Cardiac fibroblast (primary cell): ENCODE measurements around the gene KCNE4.

Experiments used
- DNase-seq, 2 donors: peaks; one replicate each; pipeline versions ENCODE4 v3.0.0 to v3.0.0-alpha.2; 2010; ENCODE audit warnings: low read depth in 2 of 2
- H3K4me3 ChIP-seq, 2 donors: replicated peaks in 1 of 2; 1 replicate in 1 of 2; 2 replicates in 1 of 2; pipeline ENCODE4 v1.5.1; 2011; ENCODE audit warnings: low read depth in 2 of 2, low read length in 2 of 2, mild to moderate bottlenecking in 2 of 2, moderate library complexity in 1 of 2
- TF ChIP-seq, protein P1 (sequence below): IDR thresholded peaks from one replicate; pipeline ENCODE4 v1.5.1; 2011; ENCODE audit warnings: low read depth, mild to moderate bottlenecking, low read length, inconsistent platforms

KCNE4 gene

DNA sequence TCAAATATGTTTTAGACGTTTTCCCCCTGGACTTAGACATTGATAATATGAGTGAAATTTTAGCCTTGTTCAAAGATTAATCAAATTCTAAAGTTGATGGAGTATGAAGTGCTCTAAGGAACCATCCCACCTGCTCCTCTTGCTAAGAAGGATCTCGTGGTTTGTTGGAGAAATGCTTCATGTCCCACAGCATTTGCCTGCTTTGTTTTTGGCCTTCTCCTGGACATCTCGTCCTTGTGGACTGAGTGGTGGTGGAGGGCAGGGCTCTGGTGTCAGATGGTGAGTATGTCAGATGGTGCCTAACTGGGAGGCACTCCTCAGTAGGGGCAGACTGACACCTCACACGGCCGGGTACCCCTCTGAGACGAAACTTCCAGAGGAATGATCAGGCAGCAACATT lies 39.7 kb upstream of the KCNE4 start:
- H3K4me3 ChIP-seq: no peak overlapping the region
- TF ChIP-seq, protein P1, sequence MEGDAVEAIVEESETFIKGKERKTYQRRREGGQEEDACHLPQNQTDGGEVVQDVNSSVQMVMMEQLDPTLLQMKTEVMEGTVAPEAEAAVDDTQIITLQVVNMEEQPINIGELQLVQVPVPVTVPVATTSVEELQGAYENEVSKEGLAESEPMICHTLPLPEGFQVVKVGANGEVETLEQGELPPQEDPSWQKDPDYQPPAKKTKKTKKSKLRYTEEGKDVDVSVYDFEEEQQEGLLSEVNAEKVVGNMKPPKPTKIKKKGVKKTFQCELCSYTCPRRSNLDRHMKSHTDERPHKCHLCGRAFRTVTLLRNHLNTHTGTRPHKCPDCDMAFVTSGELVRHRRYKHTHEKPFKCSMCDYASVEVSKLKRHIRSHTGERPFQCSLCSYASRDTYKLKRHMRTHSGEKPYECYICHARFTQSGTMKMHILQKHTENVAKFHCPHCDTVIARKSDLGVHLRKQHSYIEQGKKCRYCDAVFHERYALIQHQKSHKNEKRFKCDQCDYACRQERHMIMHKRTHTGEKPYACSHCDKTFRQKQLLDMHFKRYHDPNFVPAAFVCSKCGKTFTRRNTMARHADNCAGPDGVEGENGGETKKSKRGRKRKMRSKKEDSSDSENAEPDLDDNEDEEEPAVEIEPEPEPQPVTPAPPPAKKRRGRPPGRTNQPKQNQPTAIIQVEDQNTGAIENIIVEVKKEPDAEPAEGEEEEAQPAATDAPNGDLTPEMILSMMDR: no peak
- no peak for DNase-seq

DNA sequence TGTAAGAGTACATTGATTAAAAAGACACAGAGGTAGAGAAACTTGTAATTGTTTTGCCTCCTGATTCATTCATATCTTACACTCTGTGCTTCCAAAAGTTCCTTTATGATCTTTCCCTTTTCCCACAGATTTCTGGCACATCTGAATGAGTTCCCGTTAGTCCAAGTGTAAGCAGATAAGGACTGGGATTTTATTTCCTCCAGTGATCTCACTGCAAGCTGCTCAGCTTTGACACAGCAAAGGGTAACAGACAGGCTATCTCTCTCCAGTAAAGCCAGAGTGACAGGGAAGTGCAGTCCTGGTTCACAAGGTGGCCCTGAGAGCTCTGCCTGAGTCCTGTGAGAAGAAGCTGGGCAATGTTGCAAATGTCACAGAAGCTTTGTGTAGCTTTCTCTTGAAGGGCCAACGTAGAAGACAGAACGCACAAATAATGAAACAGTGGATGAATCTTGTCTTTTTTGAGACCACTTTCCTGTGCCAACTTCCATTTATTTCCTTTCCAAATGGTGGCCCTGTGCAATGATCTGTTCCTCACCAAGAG lies 32.5 kb upstream of the KCNE4 start:
- H3K4me3 ChIP-seq: no peak overlapping the region
- TF ChIP-seq, protein P1: no peak
- DNase-seq: peak in 1 of 2 donors; percentile 49

DNA sequence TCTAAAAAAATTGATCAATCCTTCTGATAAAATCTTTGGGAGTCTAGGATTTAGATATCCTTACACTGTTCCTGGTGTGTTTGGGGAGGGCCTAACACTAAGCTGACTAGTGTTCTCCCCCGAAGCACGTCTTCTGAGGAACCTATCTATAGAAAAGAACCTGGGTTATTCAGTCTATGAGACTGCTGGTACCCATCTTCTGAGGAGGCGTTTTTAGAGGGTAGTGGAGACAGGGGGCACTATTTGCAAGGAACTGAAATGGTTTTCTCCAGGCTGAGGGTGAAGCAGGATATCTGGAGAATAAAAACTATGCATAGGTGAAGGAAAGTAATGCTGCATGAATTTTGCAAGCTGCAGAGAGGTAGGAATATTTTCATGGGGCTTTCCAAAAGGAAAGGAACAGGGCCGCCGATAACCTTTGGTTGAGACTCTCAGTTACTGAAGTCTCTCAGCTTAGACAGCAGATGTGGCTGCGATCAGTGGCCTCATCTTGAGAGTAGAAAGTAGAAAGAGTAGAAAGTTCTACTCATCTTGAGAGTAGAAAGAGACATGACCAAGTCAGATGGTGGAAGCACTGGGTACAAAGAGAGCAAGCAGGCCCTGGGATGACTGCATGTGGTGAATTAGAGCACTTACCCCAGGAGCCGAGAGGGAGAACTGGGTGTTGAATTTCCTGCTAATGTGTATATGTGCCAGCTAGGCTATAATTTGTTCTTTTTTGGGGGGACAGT lies 31.8 kb upstream of the KCNE4 start:
- no peak for DNase-seq
- TF ChIP-seq, protein P1: no peak
- H3K4me3 ChIP-seq: no peak overlapping the region

DNA sequence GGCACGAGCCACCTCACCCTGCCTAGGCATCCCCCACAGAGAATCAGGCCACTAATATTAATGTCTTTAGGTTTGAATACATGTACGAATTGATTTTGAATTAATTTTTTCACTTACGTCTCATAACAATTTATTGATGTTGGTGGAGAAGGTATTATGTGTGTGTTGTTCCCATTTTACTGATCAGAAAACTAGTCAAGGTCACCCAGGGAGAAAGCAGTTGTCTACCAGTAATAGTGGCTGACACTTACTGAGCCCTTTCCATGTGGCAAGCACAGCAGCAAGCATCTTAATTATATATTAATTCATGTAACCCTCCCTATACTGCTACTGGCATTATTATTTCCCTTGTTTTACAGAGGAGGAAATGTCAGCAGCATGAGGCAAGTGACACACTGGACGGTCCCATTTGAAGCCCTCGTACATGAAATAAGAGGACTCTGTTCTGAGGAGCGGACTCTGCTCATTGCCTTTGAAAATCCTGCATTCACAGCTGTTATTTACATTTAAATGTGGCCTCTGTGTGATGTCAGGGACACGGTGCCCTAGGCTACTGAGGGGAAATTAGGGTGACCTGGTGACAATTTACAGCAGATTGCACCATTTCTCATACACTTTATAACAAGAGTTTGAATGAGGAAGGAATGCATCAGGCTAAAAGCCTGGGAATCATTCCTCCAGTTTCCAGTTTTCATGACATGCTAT lies 30.9 kb upstream of the KCNE4 start:
- TF ChIP-seq, protein P1: no peak
- no peak overlapping the region for H3K4me3 ChIP-seq
- DNase-seq: no peak

DNA sequence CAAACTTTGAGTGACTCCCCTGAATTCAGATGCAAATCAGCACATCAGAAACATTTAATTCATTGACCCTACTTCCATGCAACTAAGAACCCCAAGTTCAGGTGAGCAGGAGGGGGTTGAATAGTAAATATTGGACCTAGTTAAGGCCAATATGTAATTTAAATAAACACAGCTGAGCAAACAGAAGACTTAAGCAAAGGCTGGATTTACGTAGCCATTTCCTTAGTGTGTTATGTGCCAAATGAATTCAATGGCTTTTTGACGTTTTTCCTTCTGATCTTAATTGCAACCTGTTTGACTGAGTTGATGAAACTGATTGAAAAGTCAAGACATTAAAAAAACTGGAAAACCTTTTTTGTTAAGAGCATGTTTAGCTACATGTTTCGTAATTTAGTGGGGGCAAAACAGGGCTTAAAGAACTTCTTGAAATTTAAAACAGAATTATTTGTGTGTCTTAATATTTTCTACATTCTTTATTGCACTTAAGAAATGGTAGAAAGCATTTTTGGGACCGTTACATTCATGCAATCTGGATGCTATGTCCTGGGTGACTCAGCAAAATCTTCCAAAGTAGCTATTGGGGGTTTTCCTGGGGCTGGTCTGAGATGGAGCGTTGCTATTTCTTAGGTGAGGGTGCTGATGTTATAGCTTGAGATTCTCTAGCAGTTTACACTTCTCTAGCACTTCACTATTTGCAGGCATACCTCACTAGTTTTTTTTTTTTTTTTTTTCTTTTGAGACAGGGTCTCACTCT lies 25.5 kb upstream of the KCNE4 start:
- DNase-seq: peak in 1 of 2 donors; percentile 69
- TF ChIP-seq, protein P1: no peak
- no peak overlapping the region for H3K4me3 ChIP-seq

DNA sequence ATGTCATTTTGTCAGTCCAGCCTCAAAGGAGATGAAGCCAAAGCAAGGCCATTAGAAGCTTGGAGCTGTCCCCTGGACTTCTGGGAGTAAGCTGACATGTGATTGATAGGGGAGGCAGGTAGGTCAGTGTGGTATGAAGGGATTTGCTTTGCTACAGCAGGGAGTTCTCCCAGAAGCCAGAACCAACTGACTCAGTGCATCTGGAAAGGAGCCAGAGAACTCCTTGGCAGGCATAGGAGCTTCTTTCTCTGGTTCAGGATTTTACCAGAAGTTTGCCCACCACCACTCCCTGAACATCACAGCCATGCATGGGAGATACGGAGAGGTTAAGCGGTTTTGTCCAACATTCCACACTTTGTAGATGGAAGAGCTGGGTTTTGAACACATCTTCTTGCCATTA lies 24.5 kb upstream of the KCNE4 start:
- DNase-seq: peak; percentile 62 to 73
- TF ChIP-seq, protein P1: no peak
- no peak overlapping the region for H3K4me3 ChIP-seq
